SK-N-SH treated with all-trans-retinoic acid at 6 μM for 48 hours (cell line): Measurements from ENCODE around the gene ZCCHC24.

ENCODE experiments used
- ATAC-seq: fragments of 200-7000 bp; cut with Tn5 transposase; 3 replicates; pipeline ENCODE4 v1.9.1; 2020; ENCODE audit warnings: mild to moderate bottlenecking, moderate library complexity
- ARNTL ChIP-seq: fragments of 450-650 bp; formaldehyde crosslinking; IDR thresholded peaks from 2 replicates; pipeline ENCODE4 v1.5.0; 2020; ENCODE audit warnings: low read depth, mild to moderate bottlenecking, moderate library complexity, borderline replicate concordance
- BACH2 ChIP-seq: fragments of 250-450 bp; sonication (Bioruptor Pico); IDR thresholded peaks from 2 replicates; pipeline ENCODE4 v1.9.0; 2021; ENCODE audit warnings: mild to moderate bottlenecking, borderline replicate concordance
- CSDC2 ChIP-seq: fragments of 250-450 bp; sonication (Bioruptor Pico); IDR thresholded peaks from 2 replicates; pipeline ENCODE4 v1.5.0; 2020; ENCODE audit warnings: mild to moderate bottlenecking, moderate library complexity
- ESRRG ChIP-seq: fragments of 250-450 bp; sonication (Bioruptor Pico); IDR thresholded peaks from 2 replicates; pipeline ENCODE4 v1.6.1; 2021; ENCODE audit warnings: mild to moderate bottlenecking
- GLIS3 ChIP-seq: fragments of 250-450 bp; sonication (Bioruptor Pico); IDR thresholded peaks from 2 replicates; pipeline ENCODE4 v1.5.0; 2020; ENCODE audit warnings: mild to moderate bottlenecking, moderate library complexity
- ISL1 ChIP-seq: fragments of 250-450 bp; sonication (Bioruptor Pico); IDR thresholded peaks from 2 replicates; pipeline ENCODE4 v2.1.2; 2022; ENCODE audit warnings: mild to moderate bottlenecking, moderate library complexity
- OSR1 ChIP-seq: fragments of 250-450 bp; sonication (Bioruptor Pico); IDR thresholded peaks from 2 replicates; pipeline ENCODE4 v1.8.0; 2022; ENCODE audit warnings: moderate library complexity, mild to moderate bottlenecking, inconsistent platforms
- PPARA ChIP-seq: fragments of 250-450 bp; sonication (Bioruptor Pico); IDR thresholded peaks from 2 replicates; pipeline ENCODE4 v1.5.0; 2020; ENCODE audit warnings: mild to moderate bottlenecking, borderline replicate concordance
- RARB ChIP-seq: fragments of 250-450 bp; sonication (Bioruptor Pico); IDR thresholded peaks from 2 replicates; pipeline ENCODE4 v1.8.0; 2021; ENCODE audit warnings: mild to moderate bottlenecking, moderate library complexity
- SNAI2 ChIP-seq: fragments of 250-450 bp; sonication (Bioruptor Pico); IDR thresholded peaks from 2 replicates; pipeline ENCODE4 v1.5.0; 2020; ENCODE audit warnings: mild to moderate bottlenecking, moderate library complexity
- TCF4 ChIP-seq: fragments of 250-450 bp; sonication (Bioruptor Pico); IDR thresholded peaks from 2 replicates; pipeline ENCODE4 v1.8.0; 2021; ENCODE audit warnings: mild to moderate bottlenecking, moderate library complexity, borderline replicate concordance
- TOX ChIP-seq: fragments of 250-450 bp; sonication (Bioruptor Pico); IDR thresholded peaks from 2 replicates; pipeline ENCODE4 v1.8.0; 2021; ENCODE audit warnings: mild to moderate bottlenecking, moderate library complexity, borderline replicate concordance
- ZC3H10 ChIP-seq: fragments of 250-450 bp; sonication (Bioruptor Pico); IDR thresholded peaks from 2 replicates; pipeline ENCODE4 v1.5.1; 2021; ENCODE audit warnings: mild to moderate bottlenecking, moderate library complexity
- ZFP3 ChIP-seq: fragments of 250-450 bp; sonication (Bioruptor Pico); IDR thresholded peaks from 2 replicates; pipeline ENCODE4 v1.5.0; 2020; ENCODE audit warnings: mild to moderate bottlenecking, moderate library complexity
- ZFP30 ChIP-seq: fragments of 450-650 bp; formaldehyde crosslinking; IDR thresholded peaks from 2 replicates; pipeline ENCODE4 v1.5.0; 2022; ENCODE audit warnings: mild to moderate bottlenecking, moderate library complexity
- ZNF565 ChIP-seq: fragments of 450-650 bp; formaldehyde crosslinking; conservative IDR thresholded peaks from 2 replicates; pipeline ENCODE4 v1.5.0; 2020; ENCODE audit warnings: low read depth, mild to moderate bottlenecking, moderate library complexity
- ZNF70 ChIP-seq: fragments of 450-650 bp; formaldehyde crosslinking; IDR thresholded peaks from 2 replicates; pipeline ENCODE4 v1.5.0; 2020; ENCODE audit warnings: mild to moderate bottlenecking, moderate library complexity
- ZNF8 ChIP-seq: fragments of 450-650 bp; formaldehyde crosslinking; IDR thresholded peaks from 2 replicates; pipeline ENCODE4 v1.5.0; 2020; ENCODE audit warnings: mild to moderate bottlenecking, moderate library complexity
- TF ChIP-seq, protein P1 (sequence below): fragments of 250-450 bp; sonication (Bioruptor Pico); IDR thresholded peaks from 2 replicates; pipeline ENCODE4 v1.8.0; 2021; ENCODE audit warnings: low read depth, mild to moderate bottlenecking, moderate library complexity, borderline replicate concordance
- TF ChIP-seq, protein P2 (sequence below): fragments of 250-450 bp; sonication (Bioruptor Pico); IDR thresholded peaks from 2 replicates; pipeline ENCODE4 v1.8.0; 2020; ENCODE audit warnings: mild to moderate bottlenecking, moderate library complexity, borderline replicate concordance
- TF ChIP-seq, protein P3 (sequence below): fragments of 250-450 bp; sonication (Bioruptor Pico); IDR thresholded peaks from 2 replicates; pipeline ENCODE4 v1.5.0; 2020; ENCODE audit warnings: mild to moderate bottlenecking, moderate library complexity
- TF ChIP-seq, protein P4 (sequence below): fragments of 250-450 bp; sonication (Bioruptor Pico); IDR thresholded peaks from 2 replicates; pipeline ENCODE4 v1.5.1; 2021; ENCODE audit warnings: mild to moderate bottlenecking, moderate library complexity
- TF ChIP-seq, protein P5 (sequence below): fragments of 250-450 bp; sonication (Bioruptor Pico); IDR thresholded peaks from 2 replicates; pipeline ENCODE4 v1.5.1; 2020; ENCODE audit warnings: low read depth, mild to moderate bottlenecking, moderate library complexity

ZCCHC24 gene

GRCh38 chr10:79405221-79405994 lies 40.0 kb downstream of the ZCCHC24 start:
- TF ChIP-seq TCF4 (CRISPR knock-in tag) (no peak), CSDC2 (CRISPR knock-in tag) (no peak), ARNTL (CRISPR knock-in tag) (no peak), ZNF565 (no peak)
- no peak for ATAC-seq

GRCh38 chr10:79404690-79405131 lies 40.7 kb downstream of the ZCCHC24 start:
- TF ChIP-seq OSR1 (CRISPR knock-in tag) (no peak), BACH2 (CRISPR knock-in tag) (no peak), ZNF8 (CRISPR knock-in tag) (no peak), ZFP30 (CRISPR knock-in tag) (no peak), GLIS3 (CRISPR knock-in tag) (no peak), PPARA (CRISPR knock-in tag) (no peak), CSDC2 (CRISPR knock-in tag) (no peak), TCF4 (CRISPR knock-in tag) (no peak), ZC3H10 (CRISPR knock-in tag) (no peak), ESRRG (CRISPR knock-in tag) (no peak), ZNF70 (no peak), ZNF565 (no peak), ZFP3 (CRISPR knock-in tag) (no peak), SNAI2 (CRISPR knock-in tag) (no peak)
- TF ChIP-seq, protein P1, sequence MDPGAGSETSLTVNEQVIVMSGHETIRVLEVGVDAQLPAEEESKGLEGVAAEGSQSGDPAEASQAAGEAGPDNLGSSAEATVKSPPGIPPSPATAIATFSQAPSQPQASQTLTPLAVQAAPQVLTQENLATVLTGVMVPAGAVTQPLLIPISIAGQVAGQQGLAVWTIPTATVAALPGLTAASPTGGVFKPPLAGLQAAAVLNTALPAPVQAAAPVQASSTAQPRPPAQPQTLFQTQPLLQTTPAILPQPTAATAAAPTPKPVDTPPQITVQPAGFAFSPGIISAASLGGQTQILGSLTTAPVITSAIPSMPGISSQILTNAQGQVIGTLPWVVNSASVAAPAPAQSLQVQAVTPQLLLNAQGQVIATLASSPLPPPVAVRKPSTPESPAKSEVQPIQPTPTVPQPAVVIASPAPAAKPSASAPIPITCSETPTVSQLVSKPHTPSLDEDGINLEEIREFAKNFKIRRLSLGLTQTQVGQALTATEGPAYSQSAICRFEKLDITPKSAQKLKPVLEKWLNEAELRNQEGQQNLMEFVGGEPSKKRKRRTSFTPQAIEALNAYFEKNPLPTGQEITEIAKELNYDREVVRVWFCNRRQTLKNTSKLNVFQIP (CRISPR knock-in tag) = no peak
- TF ChIP-seq, protein P2, sequence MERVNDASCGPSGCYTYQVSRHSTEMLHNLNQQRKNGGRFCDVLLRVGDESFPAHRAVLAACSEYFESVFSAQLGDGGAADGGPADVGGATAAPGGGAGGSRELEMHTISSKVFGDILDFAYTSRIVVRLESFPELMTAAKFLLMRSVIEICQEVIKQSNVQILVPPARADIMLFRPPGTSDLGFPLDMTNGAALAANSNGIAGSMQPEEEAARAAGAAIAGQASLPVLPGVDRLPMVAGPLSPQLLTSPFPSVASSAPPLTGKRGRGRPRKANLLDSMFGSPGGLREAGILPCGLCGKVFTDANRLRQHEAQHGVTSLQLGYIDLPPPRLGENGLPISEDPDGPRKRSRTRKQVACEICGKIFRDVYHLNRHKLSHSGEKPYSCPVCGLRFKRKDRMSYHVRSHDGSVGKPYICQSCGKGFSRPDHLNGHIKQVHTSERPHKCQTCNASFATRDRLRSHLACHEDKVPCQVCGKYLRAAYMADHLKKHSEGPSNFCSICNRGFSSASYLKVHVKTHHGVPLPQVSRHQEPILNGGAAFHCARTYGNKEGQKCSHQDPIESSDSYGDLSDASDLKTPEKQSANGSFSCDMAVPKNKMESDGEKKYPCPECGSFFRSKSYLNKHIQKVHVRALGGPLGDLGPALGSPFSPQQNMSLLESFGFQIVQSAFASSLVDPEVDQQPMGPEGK (CRISPR knock-in tag) = no peak
- TF ChIP-seq, protein P3, sequence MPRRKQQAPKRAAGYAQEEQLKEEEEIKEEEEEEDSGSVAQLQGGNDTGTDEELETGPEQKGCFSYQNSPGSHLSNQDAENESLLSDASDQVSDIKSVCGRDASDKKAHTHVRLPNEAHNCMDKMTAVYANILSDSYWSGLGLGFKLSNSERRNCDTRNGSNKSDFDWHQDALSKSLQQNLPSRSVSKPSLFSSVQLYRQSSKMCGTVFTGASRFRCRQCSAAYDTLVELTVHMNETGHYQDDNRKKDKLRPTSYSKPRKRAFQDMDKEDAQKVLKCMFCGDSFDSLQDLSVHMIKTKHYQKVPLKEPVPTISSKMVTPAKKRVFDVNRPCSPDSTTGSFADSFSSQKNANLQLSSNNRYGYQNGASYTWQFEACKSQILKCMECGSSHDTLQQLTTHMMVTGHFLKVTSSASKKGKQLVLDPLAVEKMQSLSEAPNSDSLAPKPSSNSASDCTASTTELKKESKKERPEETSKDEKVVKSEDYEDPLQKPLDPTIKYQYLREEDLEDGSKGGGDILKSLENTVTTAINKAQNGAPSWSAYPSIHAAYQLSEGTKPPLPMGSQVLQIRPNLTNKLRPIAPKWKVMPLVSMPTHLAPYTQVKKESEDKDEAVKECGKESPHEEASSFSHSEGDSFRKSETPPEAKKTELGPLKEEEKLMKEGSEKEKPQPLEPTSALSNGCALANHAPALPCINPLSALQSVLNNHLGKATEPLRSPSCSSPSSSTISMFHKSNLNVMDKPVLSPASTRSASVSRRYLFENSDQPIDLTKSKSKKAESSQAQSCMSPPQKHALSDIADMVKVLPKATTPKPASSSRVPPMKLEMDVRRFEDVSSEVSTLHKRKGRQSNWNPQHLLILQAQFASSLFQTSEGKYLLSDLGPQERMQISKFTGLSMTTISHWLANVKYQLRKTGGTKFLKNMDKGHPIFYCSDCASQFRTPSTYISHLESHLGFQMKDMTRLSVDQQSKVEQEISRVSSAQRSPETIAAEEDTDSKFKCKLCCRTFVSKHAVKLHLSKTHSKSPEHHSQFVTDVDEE = no peak
- TF ChIP-seq, protein P4, sequence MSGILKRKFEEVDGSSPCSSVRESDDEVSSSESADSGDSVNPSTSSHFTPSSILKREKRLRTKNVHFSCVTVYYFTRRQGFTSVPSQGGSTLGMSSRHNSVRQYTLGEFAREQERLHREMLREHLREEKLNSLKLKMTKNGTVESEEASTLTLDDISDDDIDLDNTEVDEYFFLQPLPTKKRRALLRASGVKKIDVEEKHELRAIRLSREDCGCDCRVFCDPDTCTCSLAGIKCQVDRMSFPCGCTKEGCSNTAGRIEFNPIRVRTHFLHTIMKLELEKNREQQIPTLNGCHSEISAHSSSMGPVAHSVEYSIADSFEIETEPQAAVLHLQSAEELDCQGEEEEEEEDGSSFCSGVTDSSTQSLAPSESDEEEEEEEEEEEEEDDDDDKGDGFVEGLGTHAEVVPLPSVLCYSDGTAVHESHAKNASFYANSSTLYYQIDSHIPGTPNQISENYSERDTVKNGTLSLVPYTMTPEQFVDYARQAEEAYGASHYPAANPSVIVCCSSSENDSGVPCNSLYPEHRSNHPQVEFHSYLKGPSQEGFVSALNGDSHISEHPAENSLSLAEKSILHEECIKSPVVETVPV (CRISPR knock-in tag) = no peak
- TF ChIP-seq, protein P5, sequence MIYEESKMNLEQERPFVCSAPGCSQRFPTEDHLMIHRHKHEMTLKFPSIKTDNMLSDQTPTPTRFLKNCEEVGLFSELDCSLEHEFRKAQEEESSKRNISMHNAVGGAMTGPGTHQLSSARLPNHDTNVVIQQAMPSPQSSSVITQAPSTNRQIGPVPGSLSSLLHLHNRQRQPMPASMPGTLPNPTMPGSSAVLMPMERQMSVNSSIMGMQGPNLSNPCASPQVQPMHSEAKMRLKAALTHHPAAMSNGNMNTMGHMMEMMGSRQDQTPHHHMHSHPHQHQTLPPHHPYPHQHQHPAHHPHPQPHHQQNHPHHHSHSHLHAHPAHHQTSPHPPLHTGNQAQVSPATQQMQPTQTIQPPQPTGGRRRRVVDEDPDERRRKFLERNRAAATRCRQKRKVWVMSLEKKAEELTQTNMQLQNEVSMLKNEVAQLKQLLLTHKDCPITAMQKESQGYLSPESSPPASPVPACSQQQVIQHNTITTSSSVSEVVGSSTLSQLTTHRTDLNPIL (CRISPR knock-in tag) = no peak
- ATAC-seq = no peak

DNA sequence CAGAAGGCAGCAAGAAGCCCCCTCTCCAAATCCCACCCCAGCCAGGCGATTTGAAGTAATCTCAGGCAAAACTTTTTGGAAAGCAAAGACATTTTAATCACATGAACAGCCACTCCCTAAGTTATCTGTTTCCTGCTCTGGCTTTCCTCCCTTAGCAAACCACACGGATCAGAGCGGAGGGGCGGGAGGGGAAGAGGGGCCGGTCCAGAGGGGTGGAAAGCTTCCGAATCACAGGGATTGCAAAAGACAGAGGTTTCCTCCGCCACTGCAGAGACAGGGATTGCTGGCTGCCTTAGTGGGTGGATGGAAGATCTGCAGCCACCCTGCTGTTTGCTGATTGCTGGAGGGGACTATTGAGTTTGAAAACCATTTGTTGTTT lies 41.2 kb downstream of the ZCCHC24 start:
- ATAC-seq = no peak
- TF ChIP-seq ZNF8 (CRISPR knock-in tag) = no peak
- TF ChIP-seq TOX = no peak
- TF ChIP-seq RARB (CRISPR knock-in tag) = no peak
- no peak for TF ChIP-seq GLIS3 (CRISPR knock-in tag)
- no peak for TF ChIP-seq ZNF70
- no peak for TF ChIP-seq BACH2 (CRISPR knock-in tag)
- no peak for TF ChIP-seq ISL1 (CRISPR knock-in tag)
- no peak for TF ChIP-seq CSDC2 (CRISPR knock-in tag)
- TF ChIP-seq ARNTL (CRISPR knock-in tag) = no peak
- no peak for TF ChIP-seq ZFP30 (CRISPR knock-in tag)
- TF ChIP-seq OSR1 (CRISPR knock-in tag) = no peak
- TF ChIP-seq, protein P3 = no peak
- TF ChIP-seq ZFP3 (CRISPR knock-in tag) = no peak
- no peak for TF ChIP-seq SNAI2 (CRISPR knock-in tag)
- no peak for TF ChIP-seq ZC3H10 (CRISPR knock-in tag)
- no peak for TF ChIP-seq ESRRG (CRISPR knock-in tag)
- TF ChIP-seq TCF4 (CRISPR knock-in tag) = no peak
- TF ChIP-seq PPARA (CRISPR knock-in tag) = no peak
